T-helper 2 cell (primary cell): Measurements from ENCODE around the gene CGB3.

Experiments used
- DNase-seq, 5 experiments: peaks; one replicate each; pipeline versions ENCODE4 v3.0.0 to v3.0.0-alpha.2; 2012 to 2022

Gene CGB3

DNA sequence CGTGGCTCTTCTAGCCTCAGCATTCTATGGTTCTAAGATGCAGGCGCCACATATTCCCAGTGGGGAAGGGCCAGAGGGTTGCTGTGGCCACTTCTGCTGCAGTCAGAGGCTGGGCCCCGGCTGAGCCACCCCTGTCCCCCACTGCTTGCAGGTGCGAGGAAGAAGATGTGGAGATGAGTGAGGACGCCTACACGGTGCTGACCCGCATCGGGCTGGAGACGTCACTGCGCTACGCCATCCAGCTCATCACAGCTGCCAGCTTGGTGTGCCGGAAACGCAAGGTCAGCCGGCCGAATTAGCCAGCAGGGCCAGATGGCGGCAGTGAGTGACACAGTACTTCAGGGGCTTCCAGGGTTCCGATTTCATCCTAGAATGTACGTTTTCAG, 9.3 kb downstream of the CGB3 start:
- no peak for DNase-seq

DNA sequence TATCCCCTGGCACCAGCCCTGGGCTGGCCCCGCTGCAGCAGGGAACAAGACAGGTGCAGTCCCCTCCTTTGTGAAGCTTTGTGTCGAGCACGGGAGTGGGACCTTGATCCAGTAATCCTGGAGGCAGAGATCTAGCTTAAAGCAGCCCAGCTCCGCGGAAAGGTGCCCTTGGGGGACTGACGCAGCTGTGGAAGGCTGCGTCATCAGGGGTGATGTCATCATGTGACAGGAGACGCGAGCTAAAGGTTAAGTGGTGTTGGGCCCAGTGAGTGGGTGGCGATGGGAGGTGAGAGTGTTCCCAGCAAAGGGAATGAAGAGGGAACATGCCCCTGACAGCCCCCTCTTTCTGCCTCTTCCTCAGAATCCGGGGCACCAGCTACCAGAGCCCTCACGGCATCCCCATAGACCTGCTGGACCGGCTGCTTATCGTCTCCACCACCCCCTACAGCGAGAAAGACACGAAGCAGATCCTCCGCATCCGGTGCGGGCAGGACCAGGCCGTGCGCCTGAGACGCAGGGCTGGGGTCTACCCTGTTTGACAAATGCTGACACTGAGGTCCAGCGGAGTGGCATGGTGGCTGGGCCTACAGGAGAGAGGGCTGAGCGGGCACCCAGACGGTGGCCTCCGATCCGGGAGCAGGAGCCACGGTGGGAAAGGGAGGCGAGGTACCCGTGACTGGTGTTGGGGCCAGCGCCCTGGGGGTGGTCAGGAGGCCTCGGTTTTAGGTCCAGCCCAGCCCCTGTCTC, 9.8 kb downstream of the CGB3 start:
- DNase-seq = no peak

DNA sequence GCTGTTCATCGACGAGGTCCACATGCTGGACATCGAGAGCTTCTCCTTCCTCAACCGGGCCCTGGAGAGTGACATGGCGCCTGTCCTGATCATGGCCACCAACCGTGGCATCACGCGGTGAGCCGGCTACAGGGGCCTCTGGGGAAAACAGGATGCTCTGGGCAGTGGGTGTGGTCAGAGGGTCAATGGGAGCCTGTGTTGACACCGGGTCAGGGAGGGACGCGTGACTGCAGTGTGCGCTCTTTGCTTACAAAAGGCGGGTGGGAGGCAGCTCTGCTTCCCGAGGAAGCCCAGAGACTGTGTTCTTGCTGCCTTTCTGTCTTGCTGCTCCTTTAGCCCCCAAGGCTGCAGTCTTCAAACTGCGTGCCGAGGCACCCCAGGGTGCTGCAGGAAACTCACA, 12.9 kb downstream of the CGB3 start:
- no peak for DNase-seq

DNA sequence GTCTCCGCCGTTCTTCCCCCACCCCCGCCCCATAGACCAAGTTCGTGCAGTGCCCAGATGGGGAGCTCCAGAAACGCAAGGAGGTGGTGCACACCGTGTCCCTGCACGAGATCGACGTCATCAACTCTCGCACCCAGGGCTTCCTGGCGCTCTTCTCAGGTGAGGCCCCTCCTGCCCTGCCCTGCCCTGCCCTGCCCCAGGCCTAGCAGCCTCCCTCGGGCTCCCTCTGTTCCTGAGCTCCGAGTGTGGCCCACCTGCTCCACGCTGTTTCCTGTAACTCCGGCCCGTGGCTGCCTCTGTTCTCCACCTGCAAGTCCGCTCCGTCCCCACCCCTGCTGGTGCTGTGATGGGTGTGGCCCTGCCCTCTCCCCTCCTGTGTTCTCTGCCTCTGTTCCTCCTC, 13.7 kb downstream of the CGB3 start:
- DNase-seq = no peak

DNA sequence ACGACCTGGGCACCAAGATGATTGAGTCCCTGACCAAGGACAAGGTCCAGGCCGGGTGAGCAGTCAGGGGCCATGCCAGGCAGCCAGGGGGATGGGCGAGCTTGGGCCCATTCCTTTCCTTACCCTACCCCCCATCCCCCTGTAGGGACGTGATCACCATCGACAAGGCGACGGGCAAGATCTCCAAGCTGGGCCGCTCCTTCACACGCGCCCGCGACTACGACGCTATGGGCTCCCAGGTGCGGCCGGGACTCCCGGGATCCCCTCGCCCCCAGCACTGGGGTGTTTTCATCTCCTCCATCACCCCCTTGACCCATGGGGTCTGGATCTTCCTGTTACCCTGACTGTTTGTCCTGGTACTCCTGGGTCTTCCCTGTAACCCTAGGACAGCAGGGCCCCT, 14.3 kb downstream of the CGB3 start:
- no peak for DNase-seq

DNA sequence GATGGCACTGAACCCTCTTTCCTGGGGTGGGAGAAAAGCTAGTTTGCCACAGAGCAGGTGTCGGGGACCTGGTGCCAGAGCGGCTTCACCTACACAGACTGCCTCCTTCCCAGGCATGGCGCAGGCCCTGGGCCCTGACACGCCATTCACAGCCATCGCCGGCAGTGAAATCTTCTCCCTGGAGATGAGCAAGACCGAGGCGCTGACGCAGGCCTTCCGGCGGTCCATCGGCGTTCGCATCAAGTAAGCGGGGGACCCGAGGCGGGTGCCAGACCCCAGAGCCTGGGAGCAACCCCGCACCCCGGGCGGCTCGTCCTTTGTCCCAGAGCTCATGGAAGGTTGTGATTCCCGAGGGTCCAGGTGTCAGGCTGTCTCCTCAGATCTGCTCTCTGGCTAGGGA, 17.2 kb downstream of the CGB3 start:
- no peak for DNase-seq

DNA sequence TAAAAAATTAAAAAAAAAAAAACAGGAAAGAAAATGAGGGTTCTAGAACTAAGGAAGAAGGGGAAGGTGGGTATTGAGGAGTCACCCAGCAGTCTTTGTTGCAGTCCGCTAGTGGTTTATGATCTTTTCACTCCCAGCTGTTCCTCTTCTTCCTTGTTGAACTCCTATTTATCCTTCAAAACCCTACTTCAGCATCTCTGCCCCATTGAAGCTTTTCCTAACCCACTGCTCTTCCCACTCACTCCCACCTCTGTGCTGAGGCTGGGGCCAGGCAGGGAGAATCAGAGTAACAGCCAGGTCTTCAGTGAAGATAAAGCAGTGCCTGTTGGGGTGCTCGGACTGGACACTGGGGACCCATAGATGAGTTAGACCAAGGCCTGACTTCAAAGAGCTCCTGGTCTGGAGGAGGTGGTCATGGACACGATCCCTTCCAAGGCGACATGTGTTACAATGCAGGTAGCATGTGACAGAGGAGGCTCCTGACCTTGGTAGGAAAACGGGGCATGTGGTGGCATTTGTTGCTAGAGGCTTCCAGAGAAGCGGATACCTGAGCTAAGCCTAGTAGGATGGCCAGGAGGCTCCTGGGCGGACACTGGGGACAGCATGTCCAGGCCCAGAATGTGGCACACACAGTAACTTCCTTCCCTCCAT, 19.0 kb downstream of the CGB3 start:
- no peak for DNase-seq

DNA sequence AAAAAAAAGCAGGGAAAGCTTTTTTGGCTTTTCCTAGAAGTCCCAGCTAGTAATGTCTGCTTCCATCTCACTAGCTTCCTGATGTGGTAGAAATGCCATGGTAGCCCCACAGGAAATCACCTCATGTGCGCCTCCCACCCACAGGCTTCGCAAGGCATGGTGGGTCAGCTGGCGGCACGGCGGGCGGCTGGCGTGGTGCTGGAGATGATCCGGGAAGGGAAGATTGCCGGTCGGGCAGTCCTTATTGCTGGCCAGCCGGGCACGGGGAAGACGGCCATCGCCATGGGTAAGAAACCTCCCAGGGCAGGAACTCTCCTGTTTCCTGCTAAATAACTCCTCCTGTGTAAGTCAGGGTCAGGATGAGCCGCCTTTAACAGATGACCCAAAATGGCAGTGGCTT, 20.0 kb downstream of the CGB3 start:
- no peak for DNase-seq

DNA sequence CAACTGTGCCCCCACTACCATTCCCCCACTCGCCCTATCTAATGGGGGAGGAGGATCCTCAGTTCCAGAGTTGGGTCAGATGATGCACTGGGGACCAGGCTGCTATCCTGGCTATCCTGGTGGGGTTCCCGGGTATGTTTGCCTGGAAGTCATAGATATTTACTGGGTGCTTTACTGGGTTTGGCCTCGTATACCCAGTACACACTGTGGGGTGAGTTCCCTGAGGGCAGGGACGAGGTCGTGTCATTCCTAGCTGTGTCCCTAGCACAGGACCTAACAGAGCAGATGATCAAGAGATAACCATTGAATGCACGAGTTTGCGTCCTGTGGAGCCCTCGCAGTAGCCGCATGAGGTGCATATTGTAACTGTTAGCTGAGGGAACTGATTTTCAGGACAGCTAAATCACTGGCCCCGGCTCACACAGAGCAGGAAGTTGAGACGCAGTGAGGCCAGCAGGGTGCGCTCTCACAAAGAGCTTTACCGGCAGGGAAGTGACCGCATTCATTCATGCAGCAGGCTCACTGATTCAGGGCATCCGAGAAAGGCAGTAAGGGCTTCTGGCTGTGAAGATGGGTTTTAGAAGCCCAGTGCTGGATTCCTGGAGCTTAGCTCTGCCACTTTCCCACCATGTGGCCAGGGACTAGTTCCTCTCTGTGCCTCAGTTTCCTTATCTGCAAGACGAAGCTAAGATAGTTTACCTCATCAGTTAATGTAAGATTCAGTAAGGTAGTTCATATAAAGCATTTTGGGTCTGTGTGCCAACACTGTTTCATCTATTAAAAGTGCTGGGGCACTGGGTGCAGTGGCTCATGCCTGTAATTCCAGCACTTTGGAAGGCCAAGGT, 24.4 kb downstream of the CGB3 start:
- DNase-seq = peak; percentile 30 to 82 (median 55)

DNA sequence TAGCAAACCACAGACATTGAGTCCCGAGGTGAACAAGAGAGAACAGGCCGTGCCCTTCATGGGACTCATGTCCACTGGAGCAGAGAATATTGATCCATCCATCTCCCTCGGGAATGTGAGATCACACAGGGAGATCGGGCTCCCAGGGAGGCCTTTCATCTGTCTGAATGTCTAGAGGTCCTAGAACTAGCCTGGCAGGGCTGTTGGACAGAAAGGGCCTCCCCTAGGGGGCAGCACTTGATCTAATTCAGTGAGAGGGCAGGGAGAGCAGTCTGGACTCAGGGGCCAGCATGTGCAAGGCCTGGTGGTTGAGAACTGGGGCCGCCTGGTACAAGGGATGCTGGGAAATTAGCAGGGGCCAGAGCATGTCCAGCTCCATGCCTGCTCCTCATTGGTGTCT, 26.2 kb downstream of the CGB3 start:
- DNase-seq = peak in 2 of 5 experiments; percentile 35 to 56

DNA sequence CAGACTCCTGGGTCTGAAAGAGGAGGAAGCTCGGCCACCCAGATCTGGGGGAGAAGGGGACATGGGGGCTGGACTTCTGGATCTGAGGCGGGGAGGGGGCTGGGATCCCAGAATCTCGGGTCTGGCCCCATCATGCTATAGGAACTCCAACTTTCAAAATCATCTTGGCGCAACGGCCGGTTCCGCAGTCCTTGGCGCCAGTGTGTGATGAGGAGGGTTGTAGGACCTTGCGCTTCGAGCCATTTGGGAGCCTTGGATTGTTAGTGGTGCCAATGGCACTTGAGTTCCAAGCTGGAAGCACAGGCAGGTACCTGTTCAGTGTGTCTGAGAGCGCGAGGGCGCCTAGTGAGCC, 30.1 kb downstream of the CGB3 start:
- DNase-seq = no peak

DNA sequence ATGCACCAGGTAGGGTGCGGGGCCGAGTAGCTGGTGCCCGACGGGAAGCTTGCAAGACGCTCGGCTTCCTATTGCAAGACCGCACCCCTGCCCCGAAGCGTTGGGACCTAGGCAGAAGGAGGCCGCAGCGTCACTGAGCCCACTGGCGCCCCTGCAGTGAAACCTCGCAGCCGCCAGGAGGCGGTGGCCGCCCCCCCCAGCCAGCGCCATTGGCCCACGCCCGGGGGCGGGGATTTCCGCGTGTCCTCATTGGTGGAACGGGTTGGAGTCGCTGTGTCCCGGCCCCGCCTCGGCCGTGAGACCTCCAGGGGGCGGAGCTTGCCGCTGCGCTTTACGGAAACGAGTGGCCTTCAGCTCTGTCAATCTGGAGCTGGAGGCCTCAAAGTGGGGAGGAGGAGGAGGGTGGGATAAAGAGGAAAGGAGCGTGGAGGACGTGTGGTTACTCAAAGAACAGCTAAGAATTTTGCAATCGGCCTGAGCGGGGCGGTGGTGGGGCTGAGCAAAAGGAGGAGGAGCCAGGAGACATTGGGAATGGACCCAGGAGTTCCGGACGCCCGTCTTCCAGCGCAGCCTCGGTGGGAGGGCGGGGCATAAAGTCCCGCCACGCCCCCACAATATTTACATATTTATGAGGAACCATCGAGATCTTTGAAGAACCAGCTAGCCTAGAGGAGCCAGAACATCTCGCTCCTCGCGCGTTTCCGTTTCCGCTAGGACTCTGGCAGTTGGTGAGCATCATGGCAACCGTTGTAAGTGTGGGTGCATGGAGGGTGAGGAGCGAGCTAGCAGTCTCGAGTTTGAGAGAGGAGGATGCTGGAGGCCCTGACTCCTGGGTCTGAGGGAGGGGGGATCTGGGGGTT, 30.7 kb downstream of the CGB3 start, which contains the start of the genes GYS1 and RUVBL2:
Gene GYS1, minus strand, starts transcription at position 135 of the 860 bp plus-strand sequence. CDS start 197 bp downstream, outside the sequence.
Gene RUVBL2, plus strand, starts transcription at position 713 of the 860 bp plus-strand sequence. Its CDS starts 25 bp downstream, at position 738.
- peak; percentile 98 to 100 (median 99) for DNase-seq

DNA sequence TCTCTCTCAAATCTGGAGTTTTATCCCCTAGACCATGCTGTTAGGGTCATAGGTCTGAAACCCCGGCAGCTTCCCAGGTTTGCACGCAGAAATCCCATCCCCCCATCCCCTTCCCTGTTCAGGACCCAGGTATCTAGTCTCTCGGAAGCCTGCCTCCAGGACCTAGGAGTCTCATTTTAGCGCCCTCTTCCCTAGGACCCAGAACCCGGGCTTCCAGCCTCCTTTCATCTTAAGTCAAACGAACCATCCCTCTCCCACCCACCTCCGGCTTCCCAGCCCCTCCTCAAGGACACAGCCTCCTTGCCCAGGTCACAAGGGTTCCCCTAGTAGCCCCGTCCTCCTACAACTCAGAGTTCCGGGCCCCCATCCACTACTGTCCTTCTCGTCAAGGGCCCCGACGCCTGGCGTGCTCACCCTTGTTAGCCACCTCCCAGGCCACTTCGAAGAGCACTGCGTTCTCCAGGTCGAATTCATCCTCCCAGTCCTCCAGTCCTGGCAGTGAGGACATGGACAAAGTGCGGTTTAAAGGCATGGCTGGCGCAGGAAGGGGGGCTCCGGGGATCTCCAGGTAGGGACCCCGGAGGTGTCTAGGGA, 31.5 kb downstream of the CGB3 start:
- peak in 1 of 5 experiments; percentile 36 for DNase-seq

DNA sequence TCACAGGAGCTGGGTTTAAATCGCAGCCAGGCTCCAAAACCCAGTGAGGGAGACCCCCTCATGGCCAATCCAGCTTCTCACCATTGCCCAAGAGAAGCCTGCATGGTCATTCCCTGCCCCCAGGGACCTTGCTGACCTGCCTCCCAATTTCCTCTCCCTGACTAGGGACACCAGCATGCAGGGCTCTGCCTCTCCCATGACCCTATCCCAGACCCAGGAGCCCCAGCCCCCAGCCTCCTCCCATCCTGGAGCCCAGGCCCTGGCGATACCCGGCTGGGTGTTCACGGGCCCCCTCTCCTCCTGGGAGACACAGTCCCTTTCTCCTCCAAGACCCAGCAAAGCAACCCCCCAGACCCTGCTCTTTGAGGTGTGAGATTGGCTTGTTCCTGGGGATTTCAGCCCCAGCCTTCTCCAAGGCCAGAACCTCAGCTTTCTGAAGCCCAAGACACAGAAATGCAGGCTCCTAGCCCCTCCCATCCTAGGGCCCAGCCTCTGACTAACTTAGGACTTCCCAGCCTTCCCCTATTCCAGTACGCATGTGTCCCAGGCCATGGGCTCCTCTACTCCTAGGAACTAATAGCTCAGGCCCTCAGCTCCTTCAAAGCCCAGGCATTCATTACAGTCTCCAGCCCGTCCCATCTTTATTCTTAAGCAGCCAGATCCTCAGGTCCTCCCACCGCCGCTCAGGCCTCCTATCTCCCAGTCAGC, 32.1 kb downstream of the CGB3 start:
- no peak for DNase-seq

DNA sequence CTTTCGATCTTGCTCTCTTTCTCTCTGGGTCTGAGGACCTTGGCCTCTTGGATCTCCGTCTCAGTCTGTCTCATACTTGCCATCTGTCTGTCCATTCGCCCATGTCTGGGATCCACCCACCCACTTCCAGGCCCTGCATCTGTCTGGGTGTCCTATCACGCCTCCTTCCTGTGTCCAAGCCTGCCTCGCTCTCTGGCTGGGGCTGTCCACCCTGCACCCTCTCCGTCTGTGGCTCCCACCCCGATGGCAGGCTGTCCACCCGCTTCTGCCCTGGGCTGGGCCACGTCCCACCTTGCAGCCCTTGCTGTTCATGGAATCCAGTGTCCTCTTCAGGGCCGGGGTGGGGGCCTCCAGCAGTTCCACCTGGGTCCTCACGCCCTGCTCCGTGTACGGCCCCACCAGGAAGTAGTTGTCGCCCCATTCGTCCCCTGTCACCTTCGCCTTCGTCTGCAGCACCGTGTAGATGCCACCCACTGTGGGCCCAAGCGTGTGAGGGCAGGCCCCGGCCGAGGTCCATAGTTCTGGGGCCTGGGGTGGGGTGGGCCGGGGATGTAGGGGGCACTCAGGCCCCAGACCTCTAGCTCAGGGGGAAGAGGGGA, 33.0 kb downstream of the CGB3 start:
- DNase-seq = no peak

DNA sequence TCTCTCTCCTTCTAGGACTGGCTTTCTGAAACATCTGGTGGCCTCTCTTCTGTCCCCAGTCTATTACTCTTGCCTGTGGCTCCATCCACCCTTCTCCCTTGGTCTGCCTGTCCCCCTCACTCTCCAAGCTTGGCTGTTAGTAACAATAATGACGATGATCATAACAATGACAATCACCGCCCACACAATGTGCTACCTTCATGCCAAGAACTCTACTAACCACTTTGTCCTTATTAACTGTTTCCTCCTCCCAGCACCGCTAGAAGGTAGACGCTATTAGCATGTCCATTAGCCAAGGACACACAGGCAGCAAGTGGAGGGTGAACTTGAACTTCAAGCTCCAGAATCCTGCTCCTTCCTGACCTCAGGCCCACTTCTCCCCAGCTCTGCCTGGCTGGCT, 33.7 kb downstream of the CGB3 start:
- DNase-seq = no peak

DNA sequence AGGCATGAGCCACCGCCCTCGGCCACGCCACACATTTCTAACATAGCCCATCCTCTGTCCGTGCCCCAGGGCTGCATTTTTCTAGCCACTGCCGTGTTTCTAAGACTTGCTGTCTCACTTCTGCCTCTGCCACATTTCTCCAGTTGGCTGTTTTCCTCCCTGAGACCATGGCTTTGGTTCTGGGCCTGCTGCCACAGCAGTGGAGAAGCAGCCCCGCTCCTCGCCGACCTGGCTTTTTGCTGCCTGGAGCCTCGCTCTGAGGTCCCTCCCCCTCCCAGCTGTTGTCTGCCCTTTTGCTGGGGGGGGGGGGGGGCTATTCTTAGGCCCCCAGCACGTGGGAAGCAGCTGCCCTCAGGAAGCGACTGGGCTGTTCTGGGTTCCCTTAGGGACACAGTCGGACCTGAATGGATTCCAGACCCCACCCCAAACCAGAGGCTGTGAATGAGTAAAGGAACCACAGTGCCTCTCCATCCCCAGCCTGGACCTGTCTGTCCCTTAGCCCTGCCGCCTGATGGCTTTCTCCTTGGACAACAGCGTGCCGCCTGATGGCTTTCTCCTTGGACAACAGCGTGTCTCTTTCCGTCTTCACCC, 34.3 kb downstream of the CGB3 start:
- DNase-seq = no peak

DNA sequence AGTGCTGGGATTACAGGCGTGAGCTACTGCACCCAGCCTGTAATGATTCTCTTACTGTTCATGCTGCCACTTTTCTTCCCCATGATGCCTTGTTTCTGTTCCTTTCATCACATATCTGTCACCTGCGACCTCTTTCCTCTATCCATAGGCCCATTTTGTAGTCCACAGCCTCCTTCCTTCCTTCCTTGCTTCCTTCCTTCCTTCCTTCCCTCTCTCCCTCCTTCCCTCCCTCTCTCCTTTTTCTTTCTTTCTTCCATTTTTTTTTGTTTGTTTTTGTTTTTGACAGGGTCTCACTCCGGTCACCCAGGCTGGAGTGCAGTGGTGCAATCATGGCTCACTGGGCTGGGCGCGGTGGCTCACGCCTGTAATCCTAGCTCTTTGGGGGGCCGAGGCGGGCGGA, 35.3 kb downstream of the CGB3 start:
- no peak for DNase-seq

DNA sequence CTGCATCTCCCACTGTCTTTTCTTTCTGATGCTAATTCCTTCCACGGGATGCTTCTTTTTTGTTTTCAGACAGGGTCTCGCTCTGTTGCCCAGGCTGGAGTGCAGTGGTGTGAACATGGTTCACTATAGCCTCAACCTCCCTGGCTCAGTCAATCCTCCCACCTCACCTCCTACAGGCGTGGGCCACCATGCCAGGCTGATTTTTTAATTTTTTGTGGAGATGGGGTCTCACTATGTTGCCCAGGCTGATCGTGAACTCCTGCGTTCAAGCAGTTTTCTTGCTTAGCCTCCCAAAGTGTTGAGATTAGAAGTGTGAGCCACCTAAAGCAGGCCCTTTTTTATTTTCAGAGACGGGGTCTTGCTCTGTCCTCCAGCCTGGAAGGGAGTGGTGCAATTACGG, 35.8 kb downstream of the CGB3 start:
- no peak for DNase-seq

DNA sequence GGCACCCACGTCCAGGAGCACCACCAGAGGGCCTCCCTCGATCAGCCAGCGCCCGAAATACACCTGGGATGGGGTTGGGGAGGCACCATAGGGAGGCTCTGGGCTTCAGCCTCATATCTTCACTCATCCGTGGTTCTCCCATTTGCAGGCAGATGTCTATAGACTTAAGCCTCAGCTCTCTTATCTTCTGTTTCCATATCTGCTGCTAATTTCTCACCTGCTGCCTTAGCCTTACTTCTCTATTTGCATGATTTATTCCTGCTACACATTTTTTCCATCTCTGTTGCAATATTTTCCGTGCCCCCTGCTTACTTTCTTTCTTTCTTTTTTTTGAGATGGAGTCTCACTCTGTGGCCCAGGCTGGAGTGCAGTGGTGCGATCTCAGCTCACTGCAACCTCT, 36.8 kb downstream of the CGB3 start:
- no peak for DNase-seq

DNA sequence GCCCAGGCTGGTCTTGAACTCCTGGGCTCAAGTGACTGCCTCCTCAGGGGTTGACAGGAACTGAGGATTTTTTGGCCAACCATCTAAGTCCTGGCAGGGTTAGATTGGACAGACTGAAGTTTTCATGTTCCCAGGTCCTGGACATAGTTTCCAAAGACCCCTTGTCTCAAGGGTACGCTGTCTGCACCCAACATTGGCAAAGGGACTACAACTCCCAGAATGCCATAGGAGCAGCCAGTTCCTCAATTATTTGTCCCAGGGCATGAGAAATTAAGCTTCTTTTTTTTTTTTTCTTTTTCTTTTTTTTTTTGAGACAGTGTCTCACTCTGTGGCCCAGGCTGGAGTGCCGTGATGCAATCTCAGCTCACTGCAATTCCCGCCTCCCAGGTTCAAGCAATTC, 37.9 kb downstream of the CGB3 start:
- DNase-seq = no peak
